Panc1 (cell line): ENCODE data around the gene VAV3. TPM values are rescaled to one million over a fixed set of nuclear protein-coding genes. Genes with fewer than 3 reads are reported as not detected.

Experiments used
- ATAC-seq: fragments of 200-7000 bp; cut with Tn5 transposase; 2 replicates; pipeline ENCODE4 v1.9.1; 2020; ENCODE audit warnings: mild to moderate bottlenecking, moderate library complexity
- BruUV-seq: library from RNA; stranded (reverse); fragments of 400-500 nt; replicated peaks from 2 replicates; lab custom pipeline; 2021; lab: Mats Ljungman, UMichigan
- CTCF ChIA-PET: fragments of 300-600 bp; sonication (Branson Sonifier 250); formaldehyde crosslinking; loops from one replicate; lab custom pipeline; 2022; ENCODE audit warnings: antibody characterized with exemption; lab: Charles Lee
- POLR2A ChIA-PET: fragments of 300-600 bp; sonication (Branson Sonifier 250); formaldehyde crosslinking; loops from one replicate; lab custom pipeline; 2022; ENCODE audit warnings: antibody characterized with exemption; lab: Charles Lee
- DNase-seq: peaks from one replicate; pipeline ENCODE4 v3.0.0-alpha.2; 2010; ENCODE audit warnings: low read depth, low spot score
- H3K27ac ChIP-seq: 2 replicates; pipeline ENCODE4 v1.5.1; 2011; ENCODE audit warnings: mild to moderate bottlenecking, low read length, inconsistent platforms
- H3K27me3 ChIP-seq: fragments of 200-500 bp; sonication (Bioruptor generic); 2 replicates; pipeline ENCODE4 v1.6.0; 2014; ENCODE audit warnings: low read length, inconsistent platforms; ENCODE audit not compliant: control insufficient read depth, insufficient read depth
- H3K36me3 ChIP-seq: fragments of 200-500 bp; sonication (Bioruptor generic); 2 replicates; pipeline ENCODE4 v1.5.1; 2014; ENCODE audit warnings: inconsistent platforms, mild to moderate bottlenecking, low read length, moderate library complexity; ENCODE audit not compliant: control insufficient read depth, insufficient read depth
- H3K4me1 ChIP-seq: 2 replicates; pipeline ENCODE4 v1.5.1; 2011; ENCODE audit warnings: inconsistent platforms, mild to moderate bottlenecking, low read length, moderate library complexity; ENCODE audit not compliant: control insufficient read depth, insufficient read depth
- H3K4me3 ChIP-seq, 2 experiments: 2 replicates each; pipeline ENCODE4 v1.5.1; 2011 to 2012; ENCODE audit warnings: low read depth in 2 of 2, low read length in 2 of 2, mild to moderate bottlenecking in 2 of 2, inconsistent platforms in 1 of 2, moderate library complexity in 1 of 2
- H3K9me3 ChIP-seq: fragments of 200-500 bp; sonication (Bioruptor generic); 2 replicates; pipeline ENCODE4 v1.5.1; 2014; ENCODE audit warnings: low read depth, mild to moderate bottlenecking, inconsistent platforms, low read length, moderate library complexity; ENCODE audit not compliant: control insufficient read depth, insufficient read depth
- CTCF ChIP-seq: fragments of 450-650 bp; IDR thresholded peaks from 2 replicates; pipeline ENCODE4 v1.5.1; 2017; ENCODE audit warnings: mild to moderate bottlenecking
- POLR2AphosphoS5 ChIP-seq: IDR thresholded peaks from 2 replicates; pipeline ENCODE4 v1.6.1; 2012; ENCODE audit warnings: mild to moderate bottlenecking, low read depth, low read length, moderate library complexity
- REST ChIP-seq, 2 experiments: IDR thresholded peaks; 2 replicates each; pipeline ENCODE4 v1.6.1; 2011 to 2012; ENCODE audit warnings: low read depth in 2 of 2, control low read depth in 1 of 2, low read length in 1 of 2, mild to moderate bottlenecking in 1 of 2, moderate library complexity in 1 of 2; ENCODE audit not compliant: insufficient read depth in 1 of 2
- SIN3A ChIP-seq: IDR thresholded peaks from 2 replicates; pipeline ENCODE4 v1.6.1; 2012; ENCODE audit warnings: low read depth, mild to moderate bottlenecking, low read length, moderate library complexity, borderline replicate concordance; ENCODE audit not compliant: insufficient read depth
- TCF7L2 ChIP-seq: IDR thresholded peaks from 2 replicates; pipeline ENCODE4 v1.6.1; 2011; ENCODE audit warnings: mild to moderate bottlenecking, low read depth, low read length, inconsistent platforms
- in situ Hi-C: cut with HindIII; loops from 2 replicates; pipeline ENCODE4 v1.10.0; 2016; ENCODE audit warnings: low sequenced_read_pairs, low pct_unique_long_range_greater_than_20kb
- intact Hi-C: fragments of 100-400 bp; cut with micrococcal nuclease; formaldehyde crosslinking; loops from one replicate; pipeline ENCODE4 v1.10.0; 2022; ENCODE audit not compliant: unreplicated experiment
- total RNA-seq: library from RNA; stranded (reverse); gene quantifications from one replicate; pipeline ENCODE4 v1.2.1, GENCODE V29; 2021; ENCODE audit not compliant: unreplicated experiment

The VAV3 gene
- total RNA-seq, 1 experiment from 2014 or later, result 0.23 TPM

GRCh38 chr1:107933736-107934135, 31.2 kb downstream of the VAV3 start:
- in situ Hi-C loops, result no loop called here
- ChIA-PET CTCF (no interaction called here), POLR2A (no interaction called here)
- Histone ChIP-seq H3K27ac (no peak overlapping the region), H3K9me3 (no peaks in the 10 kb centered on the region), H3K27me3 (no peaks in the 10 kb centered on the region), H3K4me3 (no peak overlapping the region), H3K36me3 (no peaks in the 10 kb centered on the region), H3K4me1 (no peaks in the 10 kb centered on the region)
- ATAC-seq (no peak), DNase-seq (no peak)
- no peak for TF ChIP-seq REST (IDR thresholded peaks at IDR 0.05; ENCODE audit: insufficient read depth in 1 of 2, low read depth in 2 of 2, low read length in 1 of 2)
- no peak for TF ChIP-seq SIN3A
- no peak for TF ChIP-seq TCF7L2
- no peak for TF ChIP-seq POLR2AphosphoS5
- no peak for TF ChIP-seq CTCF
- no TSS peak for BruUV-seq
- intact Hi-C loops, result no loop called here

- in situ Hi-C loops (no loop called here), intact Hi-C loops (no loop called here)
- Histone ChIP-seq H3K36me3 (no peaks in the 10 kb centered on the region), H3K4me3 (no peak overlapping the region), H3K27me3 (no peaks in the 10 kb centered on the region), H3K27ac (no peak overlapping the region), H3K9me3 (no peaks in the 10 kb centered on the region), H3K4me1 (no peaks in the 10 kb centered on the region)
- BruUV-seq, result no TSS peak
- no peak for TF ChIP-seq CTCF
- no peak for TF ChIP-seq TCF7L2
- TF ChIP-seq POLR2AphosphoS5, result no peak
- DNase-seq (no peak), ATAC-seq (no peak)
- CTCF ChIA-PET, result no interaction called here
- POLR2A ChIA-PET, result no interaction called here
Measured at GRCh38 chr1:107930292-107930691, 34.7 kb downstream of the VAV3 start.

GRCh38 chr1:107927820-107928219, 37.2 kb downstream of the VAV3 start:
- no peaks in the 10 kb centered on the region for H3K27me3 ChIP-seq
- BruUV-seq, result no TSS peak
- no peak overlapping the region for H3K4me3 ChIP-seq
- TF ChIP-seq POLR2AphosphoS5, result no peak
- no peak for TF ChIP-seq SIN3A
- TF ChIP-seq TCF7L2, result no peak
- no peak for TF ChIP-seq CTCF
- TF ChIP-seq REST (IDR thresholded peaks at IDR 0.05; ENCODE audit: insufficient read depth in 1 of 2, low read depth in 2 of 2, low read length in 1 of 2), result no peak
- H3K4me1 ChIP-seq, result no peaks in the 10 kb centered on the region
- intact Hi-C loops (no loop called here), in situ Hi-C loops (no loop called here)
- ATAC-seq (no peak), DNase-seq (no peak)
- no peaks in the 10 kb centered on the region for H3K9me3 ChIP-seq
- H3K36me3 ChIP-seq, result no peaks in the 10 kb centered on the region
- CTCF ChIA-PET, result no interaction called here
- POLR2A ChIA-PET, result no interaction called here
- no peak overlapping the region for H3K27ac ChIP-seq
